GM21526 (cell line): ENCODE results near the gene COL11A2.

Experiments used
- ATAC-seq: cut with Tn5 transposase; IDR thresholded peaks from one replicate; pipeline ENCODE4 v1.9.1; 2021; ENCODE audit warnings: moderate library complexity; ENCODE audit not compliant: unreplicated experiment, low FRiP score

Gene COL11A2

GRCh38 chr6:33206864-33207551 lies 14.7 kb upstream of the COL11A2 start:
- ATAC-seq, result no peak

GRCh38 chr6:33206027-33206863 lies 14.0 kb upstream of the COL11A2 start:
- ATAC-seq, result no peak

- no peak for ATAC-seq
Measured at GRCh38 chr6:33205191-33206026, 13.1 kb upstream of the COL11A2 start.

GRCh38 chr6:33204415-33205190 lies 12.3 kb upstream of the COL11A2 start, which contains the start of gene HSD17B8:
HSD17B8 (plus strand) TSS chr6:33204655; CDS start chr6:33204669, 14 bp downstream.
- peak; percentile 42 for ATAC-seq

- ATAC-seq, result no peak
Measured at GRCh38 chr6:33204165-33204414, 11.8 kb upstream of the COL11A2 start.

- ATAC-seq, result no peak
Measured at GRCh38 chr6:33203443-33204164, 11.3 kb upstream of the COL11A2 start.

- ATAC-seq, result no peak
Measured at GRCh38 chr6:33202799-33203198, 10.5 kb upstream of the COL11A2 start.

- ATAC-seq, result no peak
Measured at GRCh38 chr6:33201935-33202334, 9.7 kb upstream of the COL11A2 start.

- no peak for ATAC-seq
Measured at GRCh38 chr6:33201147-33201545, 8.9 kb upstream of the COL11A2 start.

- peak; percentile 53 for ATAC-seq
Measured at GRCh38 chr6:33200219-33201146, 8.2 kb upstream of the COL11A2 start, which contains the start of the genes RXRB and SLC39A7. RXRB (minus strand) TSS chr6:33200665; CDS start chr6:33200476, 189 bp downstream. SLC39A7 (plus strand) TSS chr6:33200867; CDS start chr6:33201246, 379 bp downstream.

GRCh38 chr6:33199687-33200218 lies 7.5 kb upstream of the COL11A2 start:
- peak; percentile 18 for ATAC-seq

GRCh38 chr6:33198853-33199436 lies 6.7 kb upstream of the COL11A2 start:
- ATAC-seq, result no peak

- no peak for ATAC-seq
Measured at GRCh38 chr6:33198159-33198852, 6.0 kb upstream of the COL11A2 start.

GRCh38 chr6:33197431-33198048 lies 5.3 kb upstream of the COL11A2 start:
- ATAC-seq, result no peak

GRCh38 chr6:33195304-33196165 lies 3.3 kb upstream of the COL11A2 start:
- no peak for ATAC-seq

GRCh38 chr6:33194431-33194979 lies 2.2 kb upstream of the COL11A2 start:
- no peak for ATAC-seq
